ENCODE results near the gene SNAPC4. TPM values are rescaled to one million over a fixed set of nuclear protein-coding genes. Genes with fewer than 3 reads are reported as not detected.

Gene SNAPC4
- total and polyA plus RNA-seq, 2 of the 8 experiments (the other 6 are each of a cell fraction or from before 2014, with no cell fraction given) = 6.9 to 18.1 TPM

DNA sequence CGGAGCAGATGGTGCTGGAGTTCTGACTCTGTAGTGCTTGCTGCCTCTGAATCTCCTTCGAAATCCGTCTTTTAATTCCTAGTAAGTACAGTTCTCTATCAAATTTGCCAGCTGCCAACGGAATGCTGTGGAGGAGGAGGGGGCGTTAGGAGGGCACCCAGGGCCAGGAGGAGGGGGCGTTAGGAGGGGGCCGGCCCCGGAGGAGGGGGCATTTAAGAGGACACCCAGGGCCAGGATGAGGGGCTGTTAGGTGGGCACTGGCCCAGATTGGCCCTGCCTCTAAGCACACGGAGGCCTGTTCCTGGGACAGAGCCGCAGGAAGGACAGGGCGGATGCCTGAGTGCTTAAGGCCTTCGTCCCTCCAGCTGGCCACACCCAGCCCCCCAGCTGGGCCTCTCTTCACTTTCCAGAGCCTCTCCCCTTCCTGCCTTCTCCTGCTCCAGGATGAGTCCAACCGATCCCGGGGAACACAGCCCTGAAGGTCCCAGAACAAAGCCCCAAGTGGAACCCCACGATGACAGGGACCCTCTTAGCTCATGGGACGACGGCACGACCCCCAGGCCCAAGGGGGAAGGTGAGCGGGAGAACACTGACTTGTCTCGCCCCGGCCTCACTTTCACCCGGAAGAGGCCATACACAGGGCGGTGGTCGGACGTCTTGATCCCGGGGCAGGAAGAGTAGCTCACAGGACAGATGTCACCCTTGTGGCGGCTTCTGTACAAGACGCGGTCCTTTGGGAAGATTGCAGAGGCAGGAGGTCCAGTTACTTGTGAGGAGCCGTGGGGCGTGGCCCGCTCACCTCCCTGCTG lies 29.9 kb upstream of the SNAPC4 start:
- Histone ChIP-seq H3K9me3 (ENCODE audit: insufficient read depth in 2 of 2, low read depth in 1 of 2, low read length in 1 of 2) (no peaks in the 10 kb centered on the region), H2BK15ac (ENCODE audit: low read length) (no peak overlapping the region), H2AK5ac (ENCODE audit: low read depth, low read length) (no peak overlapping the region), H3K27me3 (replicated peaks in 1 of 4; ENCODE audit: control insufficient read depth in 3 of 4, extremely low read depth in 1 of 4, insufficient read depth in 3 of 4, low read length in 3 of 4) (no peaks in the 10 kb centered on the region), H3K36me3 (ENCODE audit: control insufficient read depth in 2 of 4, insufficient read depth in 4 of 4, low read length in 3 of 4) (peaks cover 0 to 14% (median 2%) of the 10 kb centered on the region in 4 experiments; a peak in 2 of 8 replicates), H3K14ac (ENCODE audit: insufficient read length) (no peak overlapping the region), H3K79me2 (ENCODE audit: control insufficient read depth in 1 of 2, insufficient read depth in 2 of 2, low read length in 2 of 2) (no peaks in the 10 kb centered on the region), H2AFZ (ENCODE audit: low read length) (no peak overlapping the region), H4K8ac (ENCODE audit: extremely low read depth, insufficient read depth, low read length) (peak overlapping the region; percentile 25; the same call in 1 of the 2 replicates), H3K23me2 (ENCODE audit: low read depth, low read length) (no peaks in the 10 kb centered on the region), H3K9ac (replicated peaks in 1 of 4; ENCODE audit: extremely low read depth in 1 of 4, low read depth in 3 of 4, low read length in 3 of 4) (no peak overlapping the region), H4K20me1 (replicated peaks in 1 of 2; ENCODE audit: control insufficient read depth in 1 of 2, insufficient read depth in 2 of 2, low read length in 2 of 2) (peaks cover 2 to 6% of the 10 kb centered on the region in 2 experiments), H4K91ac (replicated peaks; ENCODE audit: insufficient read length, low read length) (no peak overlapping the region), H2BK20ac (ENCODE audit: low read length) (no peak overlapping the region), H3K56ac (replicated peaks; ENCODE audit: insufficient read length, low read depth, low read length) (no peak overlapping the region), H3K23ac (ENCODE audit: insufficient read length) (no peak overlapping the region), H2BK5ac (ENCODE audit: low read depth, low read length) (no peak overlapping the region), H2BK120ac (replicated peaks; ENCODE audit: low read depth, low read length) (no peak overlapping the region), H3K4me2 (ENCODE audit: insufficient read depth in 1 of 2, low read depth in 2 of 2, low read length in 2 of 2) (no peak overlapping the region), H3K27ac (ENCODE audit: low read depth, low read length) (no peak overlapping the region), H3K4me3 (ENCODE audit: extremely low read depth in 1 of 4, insufficient read depth in 2 of 4, low read depth in 3 of 4, low read length in 4 of 4) (no peak overlapping the region), H3K4ac (replicated peaks; ENCODE audit: insufficient read length, low read depth, low read length) (no peak overlapping the region), H3K79me1 (ENCODE audit: low read depth, low read length) (peaks cover under 1% of the 10 kb centered on the region; the same call in 1 of the 2 replicates), H3K4me1 (replicated peaks in 1 of 4; ENCODE audit: control insufficient read depth in 3 of 4, insufficient read depth in 4 of 4, low read length in 3 of 4) (no peaks in the 10 kb centered on the region), H4K5ac (ENCODE audit: insufficient read length, low read depth, low read length) (no peak overlapping the region), H2BK12ac (ENCODE audit: low read depth, low read length) (no peak overlapping the region), H3K18ac (ENCODE audit: extremely low read depth, low read length) (no peak overlapping the region)
- DNase-seq (ENCODE audit: low read depth in 1 of 2, low spot score in 2 of 2) = no peak
- TF ChIP-seq SIRT6 (IDR thresholded peaks at IDR 0.05; ENCODE audit: low read length) (no peak), BCL11A (IDR thresholded peaks at IDR 0.05; ENCODE audit: low read depth in 2 of 2, low read length in 2 of 2) (no peak), ASH2L (IDR thresholded peaks at IDR 0.05; ENCODE audit: low read length) (no peak), YY1 (IDR thresholded peaks at IDR 0.05; ENCODE audit: low read depth, low read length) (no peak), TAF1 (IDR thresholded peaks at IDR 0.05; ENCODE audit: low read depth, low read length) (no peak), KDM1A (IDR thresholded peaks at IDR 0.05; ENCODE audit: borderline replicate concordance, low read length) (no peak), CREB1 (IDR thresholded peaks at IDR 0.05) (no peak), SAP30 (IDR thresholded peaks at IDR 0.05; ENCODE audit: insufficient read depth, insufficient replicate concordance, low read length) (no peak), EP300 (IDR thresholded peaks at IDR 0.05; ENCODE audit: borderline replicate concordance in 1 of 2, low read depth in 2 of 2, low read length in 2 of 2) (no peak)
- CTCF ChIA-PET (ENCODE audit: partially characterized antibody) = interaction anchor here (0.6 to 2.0 kb wide), 6 partner anchors 10 to 854 kb away, joined by 3 to 6 read pairs (median 3); partner anchors contain the start of gene INPP5E
- POLR2A ChIA-PET (ENCODE audit: partially characterized antibody) = interaction anchor here (1.0 to 2.1 kb wide), 7 partner anchors 9 to 55 kb away, joined by 3 to 10 read pairs (median 3); no protein-coding TSS in a partner anchor
- no peak for FAIRE-seq
- WGBS, 2 experiments (ENCODE audit: extremely low coverage in 1 of 2, insufficient coverage in 1 of 2, insufficient read length in 1 of 2, insufficient replicate concordance in 2 of 2, low coverage in 1 of 2, low lambda C conversion rate in 2 of 2, missing lambda C conversion rate in 1 of 2) = 90% methylated on average over 23 of the region's 32 CpGs; no CpG with 5 or more reads in 1 of the 2 experiments
